Mesodermal cell (in vitro differentiated cells): Measurements from ENCODE around the gene KCNAB2.

Experiments
- H3K27ac ChIP-seq: 2 replicates; pipeline ENCODE4 v1.7.0; 2013; ENCODE audit warnings: mild to moderate bottlenecking, low read depth, low read length, moderate library complexity; ENCODE audit not compliant: severe bottlenecking
- H3K36me3 ChIP-seq: 2 replicates; pipeline ENCODE4 v1.7.1; 2013; ENCODE audit warnings: mild to moderate bottlenecking, low read length, moderate library complexity; ENCODE audit not compliant: control insufficient read depth, insufficient read depth
- H3K4me1 ChIP-seq: one replicate; pipeline ENCODE4 v1.7.1; 2013; ENCODE audit warnings: mild to moderate bottlenecking, low read length; ENCODE audit not compliant: insufficient read depth, control insufficient read depth, poor library complexity, severe bottlenecking
- H3K4me3 ChIP-seq: 2 replicates; pipeline ENCODE4 v1.7.0; 2013; ENCODE audit warnings: low read length, control low read depth, mild to moderate bottlenecking; ENCODE audit not compliant: insufficient read depth, poor library complexity, severe bottlenecking; ENCODE audit errors: extremely low read depth
- H3K9me3 ChIP-seq: 2 replicates; pipeline ENCODE4 v1.7.1; 2013; ENCODE audit warnings: mild to moderate bottlenecking, low read length, moderate library complexity; ENCODE audit not compliant: control insufficient read depth
- WGBS, 2 experiments: methylation state at CpG; one replicate each; pipeline ENCODE4 v1.1.5; 2013; ENCODE audit warnings: missing lambda C conversion rate in 2 of 2; ENCODE audit not compliant: insufficient coverage in 2 of 2; 5-methylcytosine and 5-hydroxymethylcytosine counted together

The KCNAB2 gene

DNA sequence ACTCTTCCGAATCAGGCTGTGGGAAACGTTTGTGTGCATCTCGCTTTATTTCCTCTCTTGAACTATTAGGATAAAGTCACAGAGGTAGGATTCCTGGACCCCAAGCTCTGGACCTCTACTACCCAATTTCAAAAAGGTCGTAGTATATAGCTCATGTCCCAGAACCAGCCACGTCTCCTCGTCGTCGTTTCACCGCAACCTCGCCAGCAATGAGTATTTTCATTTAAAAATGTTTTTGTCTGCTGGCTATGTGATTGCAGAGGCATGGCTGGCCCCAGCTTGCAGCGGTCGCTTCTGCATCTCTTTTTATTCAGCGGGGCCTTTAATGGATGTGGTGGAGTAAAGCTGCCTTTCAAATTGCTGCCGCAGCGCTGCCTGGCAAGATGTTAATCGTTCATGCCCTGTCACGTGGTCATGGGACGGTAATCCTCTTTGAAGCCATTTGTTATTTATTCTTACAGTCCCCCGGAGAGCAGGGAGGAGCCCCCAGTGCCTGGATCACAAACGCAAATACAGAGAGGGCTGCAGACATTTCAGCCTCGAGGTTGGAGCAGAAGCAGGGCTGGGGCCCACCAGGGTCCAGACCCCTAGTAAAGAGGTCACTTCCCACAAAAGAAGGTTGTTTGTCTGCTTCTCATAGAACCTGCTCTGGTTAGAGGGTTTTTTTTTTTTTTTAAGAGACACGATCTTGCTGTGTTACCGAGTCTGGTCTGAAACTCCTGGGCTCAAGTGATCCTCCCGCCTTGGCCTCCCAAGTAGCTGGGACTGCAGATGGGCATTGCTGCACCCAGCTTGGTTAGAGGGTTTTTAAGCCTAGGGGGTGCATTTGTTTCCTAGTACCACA, 41.9 kb upstream of the KCNAB2 start:
- Histone ChIP-seq H3K9me3 (no peaks in the 10 kb centered on the region), H3K36me3 (no peaks in the 10 kb centered on the region), H3K4me3 (no peak overlapping the region), H3K4me1 (no peaks in the 10 kb centered on the region), H3K27ac (no peak overlapping the region)
- 33 to 50% methylated on average over 18 to 19 of the region's 24 CpGs for WGBS, 2 experiments

GRCh38 chr1:6004412-6005123, 41.1 kb upstream of the KCNAB2 start:
- Histone ChIP-seq H3K4me3 (no peak overlapping the region), H3K9me3 (no peaks in the 10 kb centered on the region), H3K36me3 (no peaks in the 10 kb centered on the region), H3K4me1 (no peaks in the 10 kb centered on the region), H3K27ac (no peak overlapping the region)
- 76 to 87% methylated on average over 3 to 7 of the region's 11 CpGs for WGBS, 2 experiments

DNA sequence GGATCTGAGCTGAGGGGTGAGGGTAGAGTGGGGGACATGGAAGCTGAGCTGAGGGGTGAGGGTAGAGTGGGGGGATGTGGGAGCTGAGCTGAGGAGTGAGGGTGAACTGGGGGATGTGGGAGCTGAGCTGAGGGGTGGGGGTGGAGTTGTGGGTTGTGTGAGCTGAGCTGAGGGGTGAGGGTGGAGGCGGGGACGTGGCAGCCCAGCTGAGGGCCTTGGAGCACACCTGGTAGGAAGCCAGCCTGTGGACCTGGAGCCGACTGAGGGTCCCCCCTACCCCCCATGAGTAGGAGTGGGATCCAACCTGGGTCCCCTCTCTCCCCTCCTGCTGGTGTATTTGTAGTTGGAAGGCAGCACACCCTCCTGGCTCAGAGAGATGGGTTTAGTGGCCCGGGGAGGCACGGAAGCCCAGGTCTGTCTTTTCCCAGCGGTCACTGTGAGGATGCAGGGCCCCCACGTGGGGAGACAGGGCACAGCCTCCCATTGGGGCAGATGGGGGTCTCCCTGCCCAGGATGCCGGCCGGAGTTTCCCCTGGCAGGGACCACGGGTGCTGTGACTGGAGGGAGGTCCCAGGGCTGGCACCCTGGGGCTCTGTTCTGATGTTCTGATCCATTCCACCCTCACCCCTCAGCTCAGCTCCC, 40.3 kb upstream of the KCNAB2 start:
- WGBS, 2 experiments, result 53 to 79% methylated on average over 2 to 7 of the region's 10 CpGs
- H3K4me1 ChIP-seq, result no peaks in the 10 kb centered on the region

GRCh38 chr1:6006882-6007281, 38.8 kb upstream of the KCNAB2 start:
- Histone ChIP-seq H3K4me3 (no peak overlapping the region), H3K36me3 (no peaks in the 10 kb centered on the region), H3K4me1 (no peaks in the 10 kb centered on the region), H3K9me3 (no peaks in the 10 kb centered on the region), H3K27ac (no peak overlapping the region)
- 93 to 95% methylated on average over 10 to 12 of the region's 12 CpGs for WGBS, 2 experiments

More for the DNA sequence above, 40.3 kb upstream of the KCNAB2 start:
- no peaks in the 10 kb centered on the region for H3K9me3 ChIP-seq
- H3K36me3 ChIP-seq, result no peaks in the 10 kb centered on the region
- no peak overlapping the region for H3K4me3 ChIP-seq
- H3K27ac ChIP-seq, result no peak overlapping the region

GRCh38 chr1:6007318-6008083, 38.2 kb upstream of the KCNAB2 start:
- no peak overlapping the region for H3K4me3 ChIP-seq
- WGBS, 2 experiments, result 86 to 89% methylated on average over 22 to 24 of the region's 25 CpGs
- H3K36me3 ChIP-seq, result no peaks in the 10 kb centered on the region
- no peak overlapping the region for H3K27ac ChIP-seq
- H3K4me1 ChIP-seq, result no peaks in the 10 kb centered on the region
- H3K9me3 ChIP-seq, result no peaks in the 10 kb centered on the region

- H3K27ac ChIP-seq, result no peak overlapping the region
- WGBS, 2 experiments, result 89 to 90% methylated on average over 11 of the region's 11 CpGs
- no peaks in the 10 kb centered on the region for H3K4me1 ChIP-seq
- no peak overlapping the region for H3K4me3 ChIP-seq
- no peaks in the 10 kb centered on the region for H3K9me3 ChIP-seq
- H3K36me3 ChIP-seq, result no peaks in the 10 kb centered on the region
These were observed 37.6 kb upstream of the KCNAB2 start for GRCh38 chr1:6008084-6008415.

GRCh38 chr1:6008696-6009095, 37.0 kb upstream of the KCNAB2 start:
- no peak overlapping the region for H3K27ac ChIP-seq
- WGBS, 2 experiments, result 71 to 78% methylated on average over 5 to 6 of the region's 6 CpGs
- no peaks in the 10 kb centered on the region for H3K4me1 ChIP-seq
- H3K9me3 ChIP-seq, result no peaks in the 10 kb centered on the region
- no peaks in the 10 kb centered on the region for H3K36me3 ChIP-seq
- H3K4me3 ChIP-seq, result no peak overlapping the region

DNA sequence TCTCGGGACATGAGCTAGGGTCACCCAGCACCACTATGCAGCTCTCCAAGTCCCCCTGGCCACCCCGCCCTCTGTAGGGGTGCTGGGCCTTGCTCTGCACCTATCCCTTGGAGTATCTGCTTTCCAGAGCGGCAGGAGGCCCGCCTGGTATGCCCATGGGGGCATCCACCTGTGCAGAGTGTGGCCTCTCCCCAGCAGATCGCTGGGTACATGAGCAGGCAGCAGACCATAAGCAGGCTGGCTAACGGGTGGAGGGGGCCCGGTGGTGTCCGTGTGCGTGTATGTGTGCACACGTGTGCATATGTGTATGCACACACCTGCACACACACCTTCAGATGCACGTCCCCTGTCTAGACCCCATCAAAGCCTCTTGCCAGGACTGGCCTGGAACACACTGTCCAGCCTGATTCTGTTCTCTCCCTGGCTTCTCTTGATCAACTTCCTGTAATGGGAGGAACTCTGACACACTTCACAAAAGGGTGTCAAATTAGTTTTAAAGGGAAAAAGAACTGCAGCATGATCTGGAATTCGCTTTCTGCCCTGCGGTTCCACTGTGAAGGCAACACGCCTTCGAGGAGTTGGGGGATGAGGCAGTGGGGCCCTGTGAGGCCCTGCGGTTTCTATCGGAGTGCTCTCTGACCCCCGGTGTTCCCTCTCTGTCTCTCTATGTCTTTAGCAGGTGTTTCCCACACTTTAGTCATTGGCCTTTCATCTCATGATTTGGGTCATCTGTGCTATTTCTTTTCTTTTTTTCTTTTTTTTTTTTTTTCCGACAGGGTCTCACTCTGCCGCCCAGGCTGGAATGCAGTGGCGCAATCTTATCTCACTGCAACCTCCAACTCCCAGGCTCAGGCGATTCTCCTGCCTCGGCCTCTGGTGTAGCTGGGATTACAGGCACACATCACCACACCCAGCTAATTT, 36.3 kb upstream of the KCNAB2 start:
- Histone ChIP-seq H3K4me3 (no peak overlapping the region), H3K36me3 (no peaks in the 10 kb centered on the region), H3K9me3 (no peaks in the 10 kb centered on the region), H3K4me1 (no peaks in the 10 kb centered on the region), H3K27ac (no peak overlapping the region)
- WGBS, 2 experiments, result 90 to 93% methylated on average over 19 to 20 of the region's 23 CpGs

DNA sequence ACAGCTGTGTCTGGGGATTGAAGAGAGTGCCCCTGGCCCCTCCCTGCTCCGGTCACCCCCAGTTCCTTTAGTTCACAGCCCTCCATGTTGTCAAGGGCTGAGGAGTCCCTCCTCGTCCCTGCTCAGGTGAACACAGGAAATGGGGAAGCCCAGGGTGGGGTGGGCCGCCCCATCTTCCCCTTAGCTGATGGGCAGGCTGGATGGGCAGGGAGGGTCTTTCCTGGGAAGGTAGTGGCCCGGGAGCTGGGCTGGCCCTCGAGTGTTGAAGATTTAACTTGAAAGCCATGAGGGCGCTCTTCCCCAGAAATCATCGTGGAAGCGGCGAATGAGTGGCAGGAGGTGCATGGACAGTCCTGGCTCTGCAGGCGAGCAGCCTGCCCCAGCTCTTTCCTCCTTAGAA, 35.1 kb upstream of the KCNAB2 start:
- H3K9me3 ChIP-seq, result no peaks in the 10 kb centered on the region
- no peak overlapping the region for H3K4me3 ChIP-seq
- no peaks in the 10 kb centered on the region for H3K4me1 ChIP-seq
- 69 to 79% methylated on average over 8 to 9 of the region's 10 CpGs for WGBS, 2 experiments
- no peak overlapping the region for H3K27ac ChIP-seq
- H3K36me3 ChIP-seq, result no peaks in the 10 kb centered on the region
